SU-DHL-6 (cell line): ENCODE data around the gene BMAL2.

Experiments used
- CTCF ChIP-seq: fragments of 200-600 bp; sonication (generic); IDR thresholded peaks from one replicate; pipeline ENCODE4 v1.5.1; 2017; ENCODE audit warnings: antibody characterized with exemption, mild to moderate bottlenecking, low read length, moderate library complexity; ENCODE audit not compliant: insufficient read depth, poor library complexity, severe bottlenecking
- EZH2phosphoT487 ChIP-seq: fragments of 200-600 bp; sonication (generic), shearing (Covaris generic); conservative IDR thresholded peaks from 2 replicates; pipeline ENCODE4 v1.6.1; 2018; ENCODE audit warnings: mild to moderate bottlenecking, antibody characterized with exemption, low read length, moderate library complexity, mixed read lengths

- no peak for TF ChIP-seq CTCF
- no peak for TF ChIP-seq EZH2phosphoT487
These were observed 1.5 kb downstream of the BMAL2 start for GRCh38 chr12:27334042-27334720.
